Smooth muscle cell (in vitro differentiated cells): Measurements from ENCODE around the gene SLC39A7. TPM values are rescaled to one million over a fixed set of nuclear protein-coding genes. Genes with fewer than 3 reads are reported as not detected.

Experiments used
- DNase-seq: peaks from one replicate; lab custom pipeline; 2025; ENCODE audit not compliant: unreplicated experiment; lab: John Stamatoyannopoulos, UW
- H2AFZ ChIP-seq: fragments of 200-600 bp; sonication (generic); 2 replicates; pipeline ENCODE4 v1.6.0; 2016; ENCODE audit warnings: antibody characterized with exemption, low read depth, mild to moderate bottlenecking
- H3F3A ChIP-seq: fragments of 200-600 bp; sonication (generic); 2 replicates; pipeline ENCODE4 v1.6.0; 2017; ENCODE audit warnings: antibody characterized with exemption, low read depth
- H3K27ac ChIP-seq: fragments of 200-600 bp; sonication (generic); 2 replicates; pipeline ENCODE4 v1.5.1; 2016; ENCODE audit warnings: low read depth, mild to moderate bottlenecking
- H3K27me3 ChIP-seq: fragments of 200-600 bp; sonication (generic); 2 replicates; pipeline ENCODE4 v1.6.1; 2016; ENCODE audit warnings: low read depth, mild to moderate bottlenecking
- H3K36me3 ChIP-seq: fragments of 200-600 bp; sonication (generic); 2 replicates; pipeline ENCODE4 v1.5.1; 2016; ENCODE audit warnings: low read depth
- H3K4me1 ChIP-seq: fragments of 200-600 bp; sonication (generic); 2 replicates; pipeline ENCODE4 v1.5.1; 2016; ENCODE audit warnings: low read depth
- H3K4me2 ChIP-seq: fragments of 200-600 bp; sonication (generic); 2 replicates; pipeline ENCODE4 v1.6.0; 2016; ENCODE audit warnings: mild to moderate bottlenecking
- H3K4me3 ChIP-seq: fragments of 200-600 bp; sonication (generic); 2 replicates; pipeline ENCODE4 v1.5.1; 2016; ENCODE audit warnings: mild to moderate bottlenecking
- H3K79me2 ChIP-seq: fragments of 200-600 bp; sonication (generic); 2 replicates; pipeline ENCODE4 v1.6.0; 2016; ENCODE audit warnings: low read depth, mild to moderate bottlenecking
- H3K9ac ChIP-seq: fragments of 200-600 bp; sonication (generic); 2 replicates; pipeline ENCODE4 v1.6.0; 2016; ENCODE audit warnings: low read depth
- H3K9me3 ChIP-seq: fragments of 200-600 bp; sonication (generic); replicated peaks from 2 replicates; pipeline ENCODE4 v1.5.1; 2016; ENCODE audit warnings: low read depth
- H4K20me1 ChIP-seq: fragments of 200-600 bp; sonication (generic); 2 replicates; pipeline ENCODE4 v1.6.0; 2016; ENCODE audit warnings: low read depth
- WGBS: methylation state at CpG from one replicate; pipeline ENCODE4 v1.1.7; 2016; ENCODE audit warnings: low lambda C conversion rate; 5-methylcytosine and 5-hydroxymethylcytosine counted together
- polyA plus RNA-seq: library from polyadenylated mRNA; unstranded; fragments of >200 nt; fragmentation: Nextera tagmentation; extraction: Ambion mirVana; gene quantifications from 2 replicates; pipeline ENCODE4 v1.2.1, GENCODE V29; 2016
- total RNA-seq: library from RNA; depleted of rRNA; stranded (reverse); fragments of >200 nt; gene quantifications from 2 replicates; pipeline ENCODE4 v1.2.3, GENCODE V29; 2014
- TF ChIP-seq, protein P1 (sequence below): fragments of 200-600 bp; sonication (generic); IDR thresholded peaks from 2 replicates; pipeline ENCODE4 v1.5.1; 2017; ENCODE audit warnings: borderline replicate concordance, mild to moderate bottlenecking, antibody characterized with exemption; ENCODE audit not compliant: insufficient read depth, poor library complexity, severe bottlenecking

Gene SLC39A7
- total and polyA plus RNA-seq, 2 experiments from 2014 or later: 87.2 to 112 TPM

DNA sequence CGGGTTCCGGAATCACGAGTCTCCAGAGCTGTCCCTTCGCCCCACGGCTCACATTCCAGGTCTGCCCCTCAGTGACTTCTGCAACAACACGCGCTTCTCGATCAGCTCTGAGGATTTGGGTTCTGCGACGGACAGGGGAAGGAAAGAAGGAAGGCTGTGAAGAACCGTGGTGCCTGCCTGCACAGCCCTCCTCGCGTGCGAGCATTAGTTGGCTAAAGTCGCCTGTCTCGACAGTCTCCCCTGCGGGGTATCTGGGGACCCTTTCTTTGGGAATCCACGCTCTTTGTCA is 47.9 kb downstream of the SLC39A7 start:
- Histone ChIP-seq H3K79me2 (no peaks in the 10 kb centered on the region), H3K4me3 (peak overlapping the region; percentile 53), H3K9me3 (no peaks in the 10 kb centered on the region), H3K27me3 (peaks cover under 1% of the 10 kb centered on the region), H3F3A (no peaks in the 10 kb centered on the region), H3K36me3 (no peaks in the 10 kb centered on the region), H3K27ac (peak overlapping the region; percentile 57), H3K4me2 (peak overlapping the region; percentile 90), H2AFZ (peak overlapping the region; percentile 31), H3K4me1 (peaks cover 15% of the 10 kb centered on the region), H3K9ac (peak overlapping the region; percentile 56), H4K20me1 (no peaks in the 10 kb centered on the region)
- WGBS: 12% methylated on average over 18 of the region's 18 CpGs
- TF ChIP-seq, protein P1, sequence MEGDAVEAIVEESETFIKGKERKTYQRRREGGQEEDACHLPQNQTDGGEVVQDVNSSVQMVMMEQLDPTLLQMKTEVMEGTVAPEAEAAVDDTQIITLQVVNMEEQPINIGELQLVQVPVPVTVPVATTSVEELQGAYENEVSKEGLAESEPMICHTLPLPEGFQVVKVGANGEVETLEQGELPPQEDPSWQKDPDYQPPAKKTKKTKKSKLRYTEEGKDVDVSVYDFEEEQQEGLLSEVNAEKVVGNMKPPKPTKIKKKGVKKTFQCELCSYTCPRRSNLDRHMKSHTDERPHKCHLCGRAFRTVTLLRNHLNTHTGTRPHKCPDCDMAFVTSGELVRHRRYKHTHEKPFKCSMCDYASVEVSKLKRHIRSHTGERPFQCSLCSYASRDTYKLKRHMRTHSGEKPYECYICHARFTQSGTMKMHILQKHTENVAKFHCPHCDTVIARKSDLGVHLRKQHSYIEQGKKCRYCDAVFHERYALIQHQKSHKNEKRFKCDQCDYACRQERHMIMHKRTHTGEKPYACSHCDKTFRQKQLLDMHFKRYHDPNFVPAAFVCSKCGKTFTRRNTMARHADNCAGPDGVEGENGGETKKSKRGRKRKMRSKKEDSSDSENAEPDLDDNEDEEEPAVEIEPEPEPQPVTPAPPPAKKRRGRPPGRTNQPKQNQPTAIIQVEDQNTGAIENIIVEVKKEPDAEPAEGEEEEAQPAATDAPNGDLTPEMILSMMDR: no peak
- DNase-seq: no peak

DNA sequence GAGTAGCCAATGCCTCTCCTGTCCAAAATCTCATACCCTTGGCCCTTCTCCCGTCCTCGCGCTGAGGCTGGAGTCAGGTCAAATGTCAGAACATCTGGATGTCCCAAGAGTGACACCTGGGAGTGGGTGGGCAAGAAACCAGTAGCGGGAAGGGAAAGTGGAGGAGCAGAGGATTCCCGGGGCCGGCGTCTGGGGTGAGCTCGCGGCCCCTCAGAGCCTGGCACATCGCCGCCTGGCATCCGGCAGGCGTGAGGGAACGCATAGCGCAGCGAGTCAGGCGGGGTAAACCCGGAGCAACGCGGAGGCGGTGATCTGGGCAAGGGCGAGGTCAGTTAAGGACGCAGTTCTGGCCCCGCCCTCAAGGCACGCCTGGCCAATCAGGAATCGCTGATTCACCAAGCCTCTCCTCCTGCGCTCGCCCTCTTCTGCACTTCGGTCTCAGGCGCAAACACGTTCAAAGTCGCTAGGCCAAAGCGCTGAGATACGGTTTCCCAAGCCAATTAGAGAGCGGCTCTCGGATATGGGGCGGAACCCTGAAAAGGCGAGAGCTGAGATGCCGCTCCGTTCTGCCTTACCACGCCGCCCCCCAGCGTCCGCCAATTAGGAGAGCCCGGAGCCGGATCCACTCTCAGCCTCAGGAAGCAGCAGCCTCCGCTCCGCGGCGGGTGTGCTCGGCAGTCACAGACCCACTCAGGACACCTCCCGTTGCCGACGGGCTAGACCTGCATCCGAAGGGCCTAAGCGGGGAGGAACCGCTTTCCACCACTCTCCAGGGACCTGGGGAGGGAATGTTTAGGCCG is 48.5 kb downstream of the SLC39A7 start:
- peak; percentile 98 for DNase-seq
- WGBS: under 1% methylated on average over 58 of the region's 58 CpGs
- Histone ChIP-seq H3K79me2 (no peaks in the 10 kb centered on the region), H3K36me3 (no peaks in the 10 kb centered on the region), H4K20me1 (no peaks in the 10 kb centered on the region), H3K4me1 (peaks cover 15% of the 10 kb centered on the region), H3K9ac (peak overlapping the region; percentile 72), H3K4me3 (peak overlapping the region; percentile 53), H3K27me3 (no peaks in the 10 kb centered on the region), H3K27ac (peak overlapping the region; percentile 73), H3F3A (no peaks in the 10 kb centered on the region), H3K9me3 (no peaks in the 10 kb centered on the region), H2AFZ (peak overlapping the region; percentile 57), H3K4me2 (peak overlapping the region; percentile 90)
- TF ChIP-seq, protein P1: no peak

DNA sequence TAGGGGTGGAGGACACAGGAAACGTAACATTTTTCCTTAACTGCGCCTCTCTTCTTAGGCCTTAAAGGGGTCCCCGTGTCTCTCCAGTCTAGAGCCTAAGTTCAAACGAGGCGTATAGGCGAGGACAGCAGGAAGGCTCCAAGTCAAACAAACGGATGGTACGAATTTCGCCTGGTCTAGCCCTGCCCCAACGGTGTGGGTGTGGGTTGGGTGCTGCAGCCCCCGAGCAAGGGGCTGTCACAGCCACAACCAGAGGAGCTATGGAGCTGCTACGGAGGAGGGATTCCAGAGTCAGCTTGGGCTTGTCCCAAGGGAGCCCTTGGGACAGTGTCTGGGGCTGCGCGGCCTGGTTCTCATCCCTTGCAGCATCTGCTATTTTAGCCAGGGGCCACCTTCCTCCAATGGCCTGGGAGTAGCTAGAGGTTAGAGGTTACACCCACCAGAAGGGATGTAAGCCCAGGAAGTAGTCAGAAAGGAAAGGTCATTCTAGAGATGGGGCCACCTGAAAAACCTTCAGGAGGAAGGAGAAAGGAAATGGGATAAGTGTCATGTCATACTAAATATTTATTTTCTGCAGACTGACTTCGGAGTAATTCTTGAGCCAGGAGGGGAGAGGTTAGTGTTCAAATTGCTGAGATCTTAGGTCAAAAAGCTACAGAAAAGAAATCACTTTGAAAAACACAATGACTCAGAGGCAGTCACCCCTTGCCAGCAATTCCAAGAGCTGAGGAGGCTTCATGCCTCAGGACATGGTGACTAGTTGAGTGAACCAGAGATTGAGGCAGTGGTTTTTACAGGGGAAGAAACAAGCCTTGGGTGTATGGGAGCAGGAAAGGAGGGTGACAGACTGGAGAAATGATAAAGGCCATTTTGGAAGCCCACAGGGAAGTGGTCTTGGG is 49.3 kb downstream of the SLC39A7 start:
- H4K20me1 ChIP-seq: no peaks in the 10 kb centered on the region
- peak overlapping the region; percentile 72 for H3K9ac ChIP-seq
- H3K27ac ChIP-seq: peak overlapping the region; percentile 73
- H3K4me1 ChIP-seq: peaks cover 15% of the 10 kb centered on the region
- no peaks in the 10 kb centered on the region for H3K27me3 ChIP-seq
- peak overlapping the region; percentile 57 for H2AFZ ChIP-seq
- H3F3A ChIP-seq: no peaks in the 10 kb centered on the region
- DNase-seq: no peak
- H3K4me2 ChIP-seq: peak overlapping the region; percentile 90
- H3K36me3 ChIP-seq: no peaks in the 10 kb centered on the region
- peak overlapping the region; percentile 53 for H3K4me3 ChIP-seq
- H3K79me2 ChIP-seq: no peaks in the 10 kb centered on the region
- WGBS: 35% methylated on average over 15 of the region's 15 CpGs
- TF ChIP-seq, protein P1: no peak
- H3K9me3 ChIP-seq: no peaks in the 10 kb centered on the region
